Measurements from ENCODE around the gene SELENOO.
A peak's percentile ranks its signal among the peaks of the same experiment; 100 is the strongest.

Gene SELENOO

GRCh38 chr22:50184902-50185374 is 15.9 kb upstream of the SELENOO start:
- no peak for DNase-seq

DNA sequence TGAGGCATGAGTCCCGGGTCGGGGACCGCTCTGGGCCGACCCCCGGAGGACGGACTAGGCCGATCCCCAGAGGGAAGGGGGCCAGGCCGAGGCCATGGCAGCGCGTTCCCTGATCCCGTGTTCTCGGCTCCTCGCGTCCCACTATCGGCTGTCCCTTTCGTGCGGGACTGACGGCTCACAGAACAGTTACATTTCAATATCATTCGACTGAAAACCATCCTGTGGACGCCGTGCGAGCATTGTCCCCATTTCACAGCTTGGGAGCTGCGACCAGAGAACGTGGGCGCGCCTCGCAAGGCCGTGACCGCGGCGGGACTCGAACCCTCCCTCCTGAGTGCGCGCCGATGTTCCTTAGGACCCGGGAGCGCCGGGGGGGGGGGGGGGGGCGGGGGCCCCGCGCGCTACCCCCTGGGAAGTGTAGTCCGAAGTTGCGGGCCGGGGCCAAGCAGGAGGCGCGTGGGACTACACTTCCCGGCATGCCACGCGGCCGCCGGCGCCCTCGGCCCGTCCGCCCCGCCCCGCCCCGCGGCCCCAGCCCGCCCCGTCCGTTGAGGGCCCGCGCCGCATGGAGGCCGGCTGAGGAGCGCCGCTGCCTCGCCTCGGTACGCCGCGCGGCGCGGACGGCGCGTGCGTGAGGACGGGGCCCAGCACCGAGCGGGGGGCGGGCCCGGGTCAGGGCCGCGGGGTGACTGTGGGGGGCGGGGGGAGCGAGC is 15.3 kb upstream of the SELENOO start, which contains the start of gene TRABD:
Gene TRABD, plus strand, starts transcription at position 539 of the 713 bp plus-strand sequence. CDS start 7,148 bp downstream, outside the sequence.
- DNase-seq: peak; percentile 87

GRCh38 chr22:50186181-50186714 is 14.6 kb upstream of the SELENOO start:
- no peak for DNase-seq

- no peak for DNase-seq
Observed at GRCh38 chr22:50186761-50187523, 13.9 kb upstream of the SELENOO start.

GRCh38 chr22:50188356-50188755 is 12.5 kb upstream of the SELENOO start:
- DNase-seq: no peak

DNA sequence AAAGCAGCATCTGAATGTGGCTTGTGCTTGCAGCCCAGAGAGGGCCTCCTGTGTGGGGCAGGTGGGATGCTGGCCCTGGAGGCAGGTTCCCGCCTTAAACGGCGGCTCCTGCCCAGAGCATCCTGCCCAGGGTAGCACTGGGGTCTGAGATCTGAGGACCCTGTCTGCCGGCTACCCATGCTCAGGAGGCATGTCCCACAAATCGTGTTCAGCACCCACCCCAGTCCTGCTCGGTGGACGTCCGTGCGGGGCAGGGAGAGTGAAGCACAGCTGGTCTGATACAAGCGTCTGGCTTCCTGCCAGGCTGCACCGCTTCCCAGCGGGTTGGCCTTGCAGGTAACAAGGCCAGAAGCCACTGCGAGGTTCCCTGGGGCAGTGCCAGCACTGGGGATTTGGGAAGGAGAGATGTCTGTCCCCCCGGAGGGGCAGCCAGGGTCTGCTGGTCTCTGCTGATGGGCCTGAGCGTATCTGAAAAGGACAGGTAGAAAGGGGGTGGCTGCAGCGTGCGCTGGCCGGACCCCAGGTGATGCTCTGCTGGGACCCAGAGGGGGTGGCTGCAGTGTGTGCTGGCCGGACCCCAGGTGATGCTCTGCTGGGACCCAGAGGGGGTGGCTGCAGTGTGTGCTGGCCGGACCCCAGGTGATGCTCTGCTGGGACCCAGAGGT is 11.5 kb upstream of the SELENOO start:
- no peak for DNase-seq

- no peak for DNase-seq
Observed at GRCh38 chr22:50189849-50190181, 11.0 kb upstream of the SELENOO start.

DNA sequence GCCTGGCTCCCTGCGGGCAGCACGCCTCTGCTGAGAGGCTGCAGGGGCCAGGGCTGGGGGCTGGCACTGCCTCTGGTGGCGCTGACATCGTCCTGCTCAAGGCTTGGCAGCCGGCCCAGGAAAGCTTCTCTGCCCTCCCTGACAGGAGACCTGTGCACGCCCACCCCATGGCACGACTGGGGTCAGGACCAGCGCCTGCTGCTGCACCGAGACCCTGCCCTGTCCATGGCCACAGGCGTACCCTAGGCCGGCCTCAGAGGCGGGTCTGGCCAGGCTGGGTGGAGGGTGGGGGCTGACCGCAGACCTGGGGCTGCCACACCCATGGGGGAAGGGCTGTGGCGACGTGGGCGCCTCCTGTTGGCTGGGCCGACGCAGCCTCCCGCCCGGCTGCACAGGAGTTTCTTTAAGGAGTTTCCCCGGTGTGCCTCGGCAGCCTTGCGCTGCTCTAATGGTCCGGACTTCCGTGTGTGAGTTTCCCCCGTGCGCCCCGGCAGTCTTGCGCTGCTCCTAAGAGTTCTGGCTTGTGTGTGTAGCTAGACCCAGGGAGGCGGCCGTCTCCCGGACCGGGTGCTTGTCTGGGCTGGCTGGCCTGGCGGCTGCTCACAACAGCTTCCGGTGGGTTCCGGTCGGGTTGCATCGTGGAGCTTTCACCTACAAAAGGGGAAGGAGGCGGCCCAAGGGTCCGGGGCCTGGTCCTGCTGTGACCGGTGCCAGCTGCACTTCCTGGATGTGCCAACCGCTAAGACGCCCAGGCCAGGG is 10.4 kb upstream of the SELENOO start:
- peak; percentile 74 for DNase-seq

DNA sequence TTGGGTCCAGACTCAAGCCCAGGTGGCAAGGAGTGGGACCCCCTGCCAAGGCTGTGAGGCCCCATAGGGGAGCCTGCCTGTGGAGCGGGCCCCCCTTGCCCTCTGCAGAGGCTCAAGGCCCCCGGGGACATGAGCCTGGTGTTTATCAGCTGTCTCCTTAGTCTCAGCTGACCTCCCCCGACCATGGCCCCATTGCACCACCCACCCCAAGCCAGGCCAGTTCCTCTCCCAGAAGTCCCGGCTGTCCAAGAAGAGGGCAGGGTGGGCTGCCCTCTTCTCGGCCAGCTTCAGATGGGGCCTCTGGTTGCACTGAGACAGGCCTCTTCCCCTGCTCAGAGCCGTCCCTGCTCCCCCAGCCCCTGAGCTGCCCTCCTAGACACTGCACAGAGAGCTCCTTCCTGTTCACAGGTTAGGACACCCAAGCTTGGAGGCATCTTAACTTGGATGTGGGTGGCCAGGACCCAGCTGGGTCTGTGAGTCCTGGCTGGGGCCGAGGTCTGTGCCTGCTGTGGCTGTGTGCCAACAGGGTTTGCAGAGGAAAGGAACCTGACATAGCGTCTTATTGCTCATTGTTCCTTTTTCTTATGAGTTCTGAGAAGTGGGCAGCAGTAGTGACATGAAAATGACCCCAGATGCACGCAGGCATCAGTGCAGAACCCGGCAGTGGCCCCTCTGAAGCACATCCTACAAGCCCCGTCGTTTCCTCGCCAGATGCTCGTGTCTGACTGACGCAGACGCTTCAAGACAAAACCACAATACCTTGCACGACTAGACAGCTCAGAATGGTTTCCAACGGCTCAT is 9.7 kb upstream of the SELENOO start:
- peak; percentile 74 for DNase-seq

GRCh38 chr22:50192436-50193204 is 8.2 kb upstream of the SELENOO start:
- DNase-seq: no peak

GRCh38 chr22:50193621-50194020 is 7.2 kb upstream of the SELENOO start:
- DNase-seq: no peak

- no peak for DNase-seq
Observed at GRCh38 chr22:50194037-50194805, 6.6 kb upstream of the SELENOO start.

GRCh38 chr22:50196256-50196655 is 4.6 kb upstream of the SELENOO start:
- DNase-seq: no peak

- no peak for DNase-seq
Observed at GRCh38 chr22:50197000-50197800, 3.6 kb upstream of the SELENOO start.

GRCh38 chr22:50197856-50198623 is 2.8 kb upstream of the SELENOO start:
- DNase-seq: no peak

DNA sequence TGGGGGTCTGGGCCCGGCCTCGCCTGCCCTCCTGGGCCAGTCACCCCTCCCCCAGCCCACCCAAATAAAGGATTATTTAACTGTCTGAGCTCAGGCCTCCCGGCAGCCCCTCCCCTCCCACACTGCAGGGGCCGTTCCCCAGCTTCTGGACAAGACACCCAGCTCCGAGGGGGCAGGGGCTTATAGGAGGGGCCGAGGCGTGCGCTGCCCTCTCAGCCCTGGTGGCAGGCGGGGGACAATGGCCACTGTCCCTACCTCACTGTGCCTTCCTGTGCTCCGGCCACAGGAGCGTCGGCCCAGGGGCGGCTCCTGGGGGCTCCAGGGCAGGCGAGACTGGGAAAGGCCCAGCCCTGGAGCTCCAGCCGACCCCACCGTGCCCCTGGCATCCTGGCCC is 2.2 kb upstream of the SELENOO start:
- DNase-seq: no peak

DNA sequence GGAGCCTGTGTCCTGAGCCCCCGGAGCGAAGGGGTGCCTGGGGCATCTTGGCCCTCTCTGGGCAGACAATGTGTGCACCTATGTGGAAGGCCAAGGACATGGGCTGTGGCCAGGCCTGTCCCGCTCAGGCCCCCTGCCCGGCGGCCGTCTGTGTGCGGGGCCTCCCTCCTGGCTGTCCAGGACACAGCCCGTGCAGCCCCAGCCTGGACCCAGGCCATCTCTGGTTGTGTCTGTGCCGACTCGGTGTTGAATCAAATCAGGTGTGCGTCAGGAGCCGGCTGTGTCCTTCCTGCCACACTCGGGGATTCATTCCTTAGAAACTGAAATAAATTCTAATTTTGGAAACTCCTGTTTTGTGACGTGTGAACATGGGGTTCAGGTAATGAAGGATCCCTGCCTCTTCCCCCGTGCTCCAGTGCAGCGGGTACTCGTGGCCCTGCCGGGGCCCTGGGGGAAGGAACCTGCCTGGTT is 1.5 kb upstream of the SELENOO start:
- DNase-seq: no peak

- no peak for DNase-seq
Observed at GRCh38 chr22:50199829-50200460, 866 bp upstream of the SELENOO start.

All from stimulated activated naive CD4-positive, alpha-beta T cell treated with Interleukin-2 at 50 U/mL for 16 hours (primary cell).